DMS114 treated with DMSO at 0.1 percent for 48 hours (cell line): ENCODE results near the gene RPL27A.

Source experiments
- DNase-seq: peaks from one replicate; lab custom pipeline; 2025; ENCODE audit not compliant: unreplicated experiment; lab: John Stamatoyannopoulos, UW

The RPL27A gene

DNA sequence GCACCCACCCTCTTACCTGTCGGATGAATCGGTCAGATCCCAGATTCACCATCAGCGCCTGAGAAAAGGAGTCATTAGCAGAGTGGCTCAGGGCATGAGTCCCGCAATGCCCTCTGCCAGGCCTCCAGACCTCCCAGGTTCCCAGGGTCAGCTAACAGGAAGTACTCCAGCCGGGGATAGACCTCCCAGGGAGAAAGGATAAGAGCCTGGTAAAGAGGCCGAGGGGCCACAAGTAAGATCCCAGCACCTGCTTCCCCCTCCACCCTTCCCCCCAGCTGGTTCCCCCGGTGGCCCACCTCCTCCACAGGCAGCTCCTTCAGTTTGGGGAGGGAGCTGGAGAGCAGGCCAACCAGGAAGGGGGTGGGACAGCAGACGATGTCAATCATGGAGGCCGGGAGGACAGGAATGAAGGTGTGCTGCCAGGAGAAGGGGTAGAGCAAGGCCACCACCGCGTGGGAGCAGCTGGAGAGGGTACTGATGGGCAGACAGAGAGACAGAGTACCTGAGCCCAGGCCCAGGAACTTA lies 16.4 kb downstream of the RPL27A start:
- no peak for DNase-seq

DNA sequence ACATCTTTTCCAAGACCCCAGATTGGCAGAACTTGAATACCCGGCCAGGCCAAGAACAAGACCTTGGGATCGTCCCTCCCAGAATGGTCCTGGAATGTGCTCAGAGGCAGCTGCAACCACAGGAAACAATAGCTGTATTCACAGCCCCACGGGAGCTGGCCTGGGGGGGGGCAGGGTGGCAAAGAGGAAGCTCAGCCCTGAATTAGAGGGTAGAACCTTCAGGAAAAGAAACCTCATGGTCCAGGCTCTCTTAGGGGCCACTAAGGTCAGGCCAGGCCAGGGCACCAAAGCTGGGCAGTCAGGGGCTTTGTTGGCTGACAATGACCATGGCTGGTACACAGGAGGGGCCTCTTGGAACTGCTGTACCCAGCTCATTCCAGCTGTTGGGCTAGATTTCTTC lies 17.3 kb downstream of the RPL27A start:
- DNase-seq: no peak

DNA sequence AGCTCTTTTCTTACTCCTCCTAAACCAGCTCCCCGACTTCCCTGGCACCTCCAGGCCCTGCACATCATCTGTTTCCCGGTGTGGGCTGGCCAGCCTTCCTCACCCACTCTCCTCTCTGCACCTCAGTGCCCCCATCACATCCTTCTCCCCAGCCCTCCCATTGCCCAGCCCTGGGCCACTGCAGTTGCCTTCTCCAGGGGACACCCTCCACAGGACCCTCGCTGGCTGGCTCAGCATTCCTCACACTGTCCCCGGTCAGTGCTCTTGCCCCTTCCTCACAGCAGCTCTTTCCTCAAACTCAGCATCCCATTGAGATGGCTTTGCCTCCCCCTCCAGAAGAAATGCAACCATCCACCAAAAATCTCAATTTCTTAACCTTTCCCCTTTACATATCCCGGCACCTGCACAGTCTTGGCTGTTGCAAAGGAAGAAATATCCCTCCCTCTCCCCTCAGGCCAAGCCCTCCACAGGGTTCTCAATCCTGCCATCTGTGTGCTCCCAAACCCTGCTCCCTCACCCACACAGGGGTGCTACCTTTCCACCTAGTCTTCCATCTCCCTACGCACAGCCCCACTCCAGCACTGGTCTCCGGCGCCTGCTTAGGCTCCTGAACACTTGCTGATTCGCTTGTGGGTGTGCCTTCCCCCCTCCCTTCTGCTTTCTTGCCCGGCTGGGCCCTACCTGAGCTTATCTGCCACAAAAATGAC lies 19.5 kb downstream of the RPL27A start:
- DNase-seq: no peak

DNA sequence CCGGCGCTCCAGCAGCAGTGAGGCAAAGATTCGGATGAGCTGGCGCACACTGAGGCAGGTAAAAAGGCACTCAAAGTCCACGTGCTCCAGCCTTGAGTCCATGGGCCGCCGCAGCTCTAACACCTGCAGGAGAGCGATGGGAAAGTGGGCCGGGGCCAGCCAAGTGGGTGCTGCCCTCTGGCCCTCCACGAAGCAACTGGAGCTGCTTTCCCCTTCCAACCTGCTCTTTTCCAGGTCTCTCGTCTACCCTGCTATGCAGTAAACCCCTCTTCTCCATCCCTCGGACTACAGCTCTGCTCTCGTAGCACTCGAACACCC lies 20.0 kb downstream of the RPL27A start:
- no peak for DNase-seq

DNA sequence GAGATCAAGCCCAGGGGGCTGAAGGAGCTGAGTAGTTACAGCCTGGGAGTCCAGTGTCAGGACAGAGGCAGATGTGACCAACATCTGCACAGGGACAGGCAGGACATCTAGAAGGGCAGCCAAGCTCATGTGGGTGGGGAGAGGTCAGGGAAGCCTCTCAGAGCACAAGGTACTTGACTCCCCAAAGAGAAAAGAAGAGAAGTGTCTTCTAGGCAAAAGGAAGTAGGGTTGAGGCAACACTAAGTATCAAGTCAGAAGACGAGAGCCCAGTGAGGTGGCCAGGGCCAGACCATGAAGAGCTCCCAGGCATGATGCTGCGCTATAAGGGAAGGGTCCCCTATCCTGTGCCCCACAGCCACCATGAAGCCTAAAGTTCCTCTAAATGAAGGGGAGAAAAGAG lies 21.5 kb downstream of the RPL27A start:
- no peak for DNase-seq

DNA sequence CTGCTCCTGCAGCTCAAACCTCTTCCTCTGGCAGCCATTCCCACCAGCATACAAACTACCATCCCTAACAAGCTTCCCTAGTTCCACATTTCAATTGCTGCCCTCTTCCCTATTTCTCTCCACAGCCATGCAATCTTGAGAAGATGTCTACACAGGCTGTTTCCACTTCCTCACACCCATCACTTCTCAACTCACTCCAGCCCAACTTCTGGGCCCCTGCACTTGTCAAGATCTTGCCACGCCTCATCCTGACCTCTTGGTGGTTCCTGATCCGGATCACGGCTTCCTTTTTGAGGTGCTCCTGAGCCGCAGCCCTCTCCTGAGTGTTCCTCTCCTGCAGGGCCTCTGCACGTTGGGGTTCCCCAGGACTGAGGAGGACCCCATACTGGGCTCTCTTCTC lies 22.6 kb downstream of the RPL27A start:
- DNase-seq: no peak

DNA sequence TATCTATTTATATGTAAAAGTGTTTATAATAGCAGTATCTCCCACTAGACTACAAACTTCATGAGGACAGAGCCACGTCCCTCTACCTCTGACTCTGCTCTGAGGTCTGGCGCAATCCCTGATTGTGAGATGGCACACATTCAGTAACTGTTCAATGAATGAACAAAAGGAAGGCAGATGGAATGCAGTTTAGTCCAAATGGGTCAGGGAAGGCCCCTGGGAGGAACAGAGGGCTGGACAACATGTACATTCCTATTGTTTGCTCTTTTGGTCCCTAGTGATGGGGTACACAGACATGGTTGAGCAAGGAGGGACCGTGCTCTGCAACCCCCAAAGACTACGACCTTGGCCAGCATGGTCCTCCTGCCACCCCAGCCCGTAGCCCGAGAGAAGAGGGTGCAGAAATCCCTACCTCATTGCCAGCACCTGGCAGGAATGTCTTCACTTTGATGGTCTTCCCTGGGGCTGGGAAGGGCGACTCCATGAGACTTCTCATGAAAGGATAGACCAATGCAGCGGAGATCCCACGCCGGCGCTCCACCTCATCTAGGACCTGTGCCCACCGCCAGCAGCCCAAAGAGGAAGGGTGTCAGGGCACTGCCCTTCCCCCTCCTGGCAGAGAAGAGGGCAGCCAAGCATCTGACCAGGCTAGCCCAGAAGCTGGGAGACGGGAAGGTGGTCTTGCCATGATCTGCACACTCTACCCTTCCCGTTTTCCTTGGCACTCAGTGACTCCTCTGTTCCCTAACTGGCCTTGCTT lies 24.3 kb downstream of the RPL27A start:
- DNase-seq: no peak

DNA sequence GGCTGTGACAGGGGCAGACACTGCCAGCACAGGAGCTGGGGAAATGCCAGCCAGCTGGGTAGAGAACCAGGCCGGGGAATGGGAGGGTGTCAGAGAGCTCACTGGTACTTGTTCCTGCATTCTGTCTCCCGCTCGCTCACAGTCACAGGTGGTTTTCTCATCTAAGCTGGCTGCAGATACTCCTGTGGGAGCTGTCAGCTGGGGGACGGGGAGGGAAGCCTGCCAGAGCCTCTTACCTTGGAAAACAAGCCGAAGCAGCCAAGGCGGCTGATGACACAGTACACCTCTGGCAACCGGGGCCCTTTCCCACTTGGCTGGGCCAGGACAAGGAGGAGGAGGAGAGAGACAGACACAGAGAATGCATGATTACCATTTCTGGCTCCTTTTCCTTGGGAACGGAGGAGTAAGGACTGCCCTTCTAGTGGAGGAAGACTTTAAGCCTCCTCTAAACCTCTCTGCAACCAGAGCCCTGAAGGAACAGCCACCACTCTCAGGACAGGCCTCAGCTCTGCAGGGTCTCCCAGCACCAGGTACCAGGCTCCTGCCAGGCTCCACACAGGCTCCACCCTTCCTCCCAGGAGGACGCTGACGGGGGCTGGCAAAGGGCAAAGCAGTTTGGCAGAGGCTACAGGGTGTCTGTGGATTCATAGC lies 25.1 kb downstream of the RPL27A start:
- no peak for DNase-seq

DNA sequence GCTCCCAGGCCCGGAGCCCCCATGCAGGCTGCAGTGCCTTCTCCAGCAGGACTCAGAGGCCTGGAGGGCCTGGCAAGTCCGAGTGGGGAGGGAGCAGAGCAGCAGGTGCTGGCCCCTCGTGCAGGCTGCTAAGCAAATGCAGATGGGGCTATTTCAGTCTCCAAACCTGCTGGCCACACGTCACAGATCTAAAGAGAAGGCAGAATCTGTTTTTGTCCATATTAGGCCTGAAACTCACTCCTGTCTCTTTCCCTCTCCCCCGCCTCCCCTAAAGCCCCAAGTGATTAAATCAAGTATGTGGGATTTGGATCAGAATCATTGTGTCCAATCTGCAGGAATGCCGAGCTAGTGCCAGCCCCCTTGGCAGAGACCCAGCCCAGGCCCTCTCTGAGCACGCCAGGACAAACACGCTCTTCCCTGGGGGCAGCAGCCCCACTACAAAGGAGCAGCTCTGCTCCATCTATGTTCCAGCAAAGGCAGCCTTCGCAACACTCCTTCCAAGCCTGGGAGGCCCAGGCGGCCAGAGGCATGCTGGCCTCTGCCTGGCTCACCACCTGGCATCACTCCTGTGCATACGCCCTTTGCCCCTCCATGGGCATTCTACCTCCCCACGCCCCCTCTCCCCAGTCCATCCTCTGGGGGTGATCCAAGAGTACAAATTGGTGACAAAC lies 26.5 kb downstream of the RPL27A start:
- DNase-seq: no peak

DNA sequence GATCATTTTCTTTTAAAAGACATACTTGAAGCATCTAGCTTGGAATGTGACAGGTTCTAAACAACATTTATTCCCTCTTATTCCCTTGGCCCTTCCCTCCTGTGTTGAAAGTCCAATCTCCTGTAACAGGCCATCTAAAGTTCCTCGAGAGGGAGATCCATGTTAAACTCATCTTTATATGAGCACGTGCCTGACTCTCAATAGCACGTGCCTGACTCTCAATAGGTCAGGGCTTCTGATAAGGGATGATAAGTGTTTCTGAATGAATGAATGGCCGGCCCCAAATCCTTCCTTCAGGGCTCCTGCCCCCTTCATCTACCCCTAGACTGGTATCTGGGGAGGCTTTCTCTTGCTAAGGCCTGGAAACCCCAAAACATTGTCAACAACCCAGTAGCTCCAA lies 27.2 kb downstream of the RPL27A start:
- DNase-seq: no peak

DNA sequence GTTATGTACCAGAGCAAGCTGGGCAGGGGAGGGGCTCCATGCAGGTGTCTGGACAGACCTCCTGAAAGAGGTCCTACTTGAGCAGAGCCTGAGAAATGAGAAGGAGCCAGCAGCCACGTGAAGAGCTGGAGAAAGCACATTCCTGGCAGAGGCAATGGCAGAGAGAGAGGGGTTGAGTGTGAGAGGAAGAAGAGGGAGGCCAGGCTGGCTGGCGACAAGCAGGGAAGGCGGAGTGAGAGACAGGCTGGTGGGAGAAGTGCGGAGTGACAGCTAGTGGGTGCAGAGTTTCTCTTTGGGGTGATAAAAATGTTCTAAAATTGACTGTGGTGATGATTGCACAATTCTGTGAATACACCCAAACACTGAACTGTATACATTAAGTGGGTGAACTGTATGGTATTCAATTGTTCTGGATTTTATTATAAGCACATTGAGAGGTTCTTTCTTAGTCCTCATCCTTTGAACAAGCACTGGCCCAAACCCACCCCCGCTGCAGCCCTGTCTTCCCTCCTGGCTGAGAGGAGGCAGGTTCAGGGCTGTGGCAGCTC lies 29.4 kb downstream of the RPL27A start:
- DNase-seq: no peak

DNA sequence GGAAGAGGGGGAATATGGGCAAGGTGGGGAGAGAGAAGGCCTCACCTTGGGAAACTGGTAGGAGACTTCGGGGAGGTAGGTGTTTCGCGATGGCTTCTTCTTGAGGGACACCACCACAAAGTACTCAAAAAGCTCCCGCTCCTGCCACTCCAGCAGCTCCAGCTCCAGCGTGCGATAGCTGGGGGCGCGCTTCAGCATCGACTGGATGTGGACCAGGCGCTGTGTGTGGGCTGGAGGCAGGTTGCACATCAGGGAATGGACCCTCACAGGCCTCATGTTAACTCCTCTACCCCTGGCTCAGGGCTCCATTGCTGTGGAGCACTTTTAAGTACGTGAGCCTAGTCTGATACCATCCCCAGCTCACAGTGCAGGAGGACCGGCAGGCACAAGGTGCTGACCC lies 29.9 kb downstream of the RPL27A start:
- no peak for DNase-seq

DNA sequence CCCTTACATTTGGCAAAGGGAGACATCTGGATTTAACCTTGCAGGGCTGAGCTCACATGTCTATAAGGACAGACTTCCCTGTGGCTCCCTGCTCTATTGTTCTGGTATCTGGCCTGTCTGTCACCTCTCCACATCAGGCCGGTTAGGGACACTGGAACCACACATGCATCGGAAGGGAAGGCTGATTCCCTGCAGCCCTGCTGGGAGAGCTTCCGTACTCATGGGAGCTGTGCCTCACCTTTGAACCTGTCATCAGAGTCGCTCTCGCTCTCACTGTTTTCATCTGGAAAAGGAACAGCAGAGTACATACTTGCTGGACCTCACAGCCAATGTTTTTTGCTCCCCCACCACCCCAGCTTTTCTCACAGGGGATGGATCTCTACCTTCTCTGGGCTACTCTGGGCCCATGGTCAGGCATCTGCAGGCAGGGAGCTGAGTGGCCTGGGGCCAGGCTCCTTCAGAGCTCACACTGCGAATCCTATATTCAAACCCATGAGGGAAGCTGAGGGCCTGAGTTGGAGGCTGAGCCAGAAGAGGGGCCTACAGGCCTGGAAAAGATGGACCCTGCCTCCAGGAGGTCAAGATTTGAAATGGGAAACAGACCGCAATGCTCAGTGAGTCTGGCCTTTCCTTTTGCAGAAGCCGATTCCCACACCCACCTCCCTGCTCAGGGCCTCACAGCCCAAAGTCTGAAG lies 31.3 kb downstream of the RPL27A start:
- no peak for DNase-seq

DNA sequence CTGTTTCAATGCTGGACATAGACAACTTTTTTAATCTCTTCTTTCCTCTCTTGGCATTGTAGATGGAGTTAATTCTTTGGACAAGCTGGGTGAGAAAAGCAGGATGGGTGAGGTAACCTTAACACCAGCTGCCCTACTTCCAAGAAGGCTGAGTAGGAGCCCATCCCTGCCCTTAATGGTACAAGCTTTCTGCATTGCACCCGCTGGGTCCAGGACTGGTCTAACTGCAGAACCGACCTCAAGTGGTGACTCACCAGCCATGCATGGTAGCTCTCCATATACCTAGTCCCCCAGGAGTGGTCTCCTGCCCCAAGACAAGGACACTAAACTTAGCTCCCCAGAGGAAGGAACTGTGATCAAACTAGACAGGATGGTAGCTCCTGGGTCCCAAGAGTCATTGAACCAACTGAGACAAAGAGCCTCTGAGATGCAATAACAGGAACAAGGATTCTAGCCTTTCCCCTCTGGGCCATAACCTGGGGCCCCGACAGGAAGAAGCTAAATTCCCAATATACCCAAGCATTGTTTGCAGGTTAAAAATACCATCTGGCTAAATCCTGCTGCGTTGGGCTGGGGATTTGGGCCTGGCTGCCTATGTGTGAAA lies 32.1 kb downstream of the RPL27A start:
- DNase-seq: no peak

DNA sequence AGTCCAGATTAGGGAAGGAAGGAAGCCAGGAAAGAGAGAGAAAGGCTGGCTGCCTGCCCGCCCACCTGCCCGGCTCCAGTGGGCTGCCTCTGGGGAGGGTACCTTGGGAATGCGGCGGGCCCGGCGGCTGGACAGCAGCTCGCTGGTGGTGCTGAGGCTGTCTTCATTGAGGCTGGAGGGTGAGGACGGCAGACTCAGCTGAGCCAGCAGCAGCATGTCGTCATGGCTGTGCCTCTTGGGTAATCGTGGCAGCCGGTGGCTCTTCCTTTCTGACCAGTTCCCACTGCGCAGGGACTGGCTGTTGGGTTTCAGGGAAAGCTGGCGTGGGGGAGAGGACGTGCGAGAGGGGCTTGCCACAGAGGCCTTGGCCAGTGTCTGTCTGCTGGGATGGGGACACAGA lies 32.9 kb downstream of the RPL27A start:
- DNase-seq: no peak

DNA sequence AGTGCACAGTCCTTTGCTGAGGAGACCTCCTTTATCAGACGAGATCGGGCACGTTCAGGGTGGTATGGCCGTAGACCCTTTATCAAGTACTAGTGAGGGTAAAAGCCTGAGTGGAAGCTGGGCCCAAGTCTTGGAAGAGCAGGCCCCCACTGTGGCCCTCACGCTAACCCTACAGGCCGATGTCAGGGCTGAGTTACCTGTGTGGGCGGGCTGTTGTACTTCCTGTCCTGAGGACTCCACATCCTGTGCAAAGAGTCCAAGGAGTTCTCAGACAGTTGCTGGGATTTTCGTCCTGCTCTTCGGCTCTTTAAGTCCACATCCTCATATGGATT lies 34.9 kb downstream of the RPL27A start:
- no peak for DNase-seq

DNA sequence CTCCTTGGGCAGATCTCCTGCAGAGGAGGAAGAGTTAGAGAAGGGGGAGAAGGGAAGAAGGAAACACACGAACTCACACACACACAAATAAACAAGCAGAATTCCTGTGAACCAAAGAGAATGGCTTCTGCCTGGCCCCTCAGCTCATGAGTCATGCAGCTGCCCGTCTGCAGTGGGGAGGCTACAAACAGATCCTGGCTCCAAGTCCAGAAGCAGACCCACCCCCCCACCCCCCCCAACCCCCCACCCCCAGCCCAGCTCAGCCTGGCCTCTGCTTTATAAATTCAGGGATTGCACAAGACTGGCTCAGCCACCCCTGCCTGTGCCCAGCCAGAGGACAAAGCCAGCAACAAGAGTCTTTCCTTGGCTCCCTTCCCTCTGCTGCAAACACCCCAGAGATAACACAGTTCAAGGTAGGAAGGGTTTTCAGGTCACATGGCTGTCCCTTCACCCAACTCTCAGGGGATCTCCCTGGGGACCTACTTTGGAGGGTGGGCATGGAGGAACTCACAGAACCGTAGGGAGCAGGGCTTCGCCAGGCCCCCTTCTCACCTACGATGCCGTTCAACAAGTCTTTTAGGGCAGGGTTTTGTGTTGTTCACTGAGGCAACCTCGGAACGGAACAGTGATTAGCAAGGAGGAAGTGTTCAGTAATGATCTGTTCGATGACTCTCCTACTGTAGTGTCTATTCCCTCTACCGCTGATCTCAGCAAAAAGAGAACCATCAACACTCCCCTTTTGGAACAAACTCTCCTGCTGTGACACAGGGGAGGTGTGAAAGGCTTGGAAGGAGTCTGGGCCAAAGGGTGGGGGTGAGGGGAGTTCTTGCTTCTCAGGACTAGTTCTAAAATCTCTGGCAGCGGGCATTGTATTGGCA lies 35.5 kb downstream of the RPL27A start:
- no peak for DNase-seq

DNA sequence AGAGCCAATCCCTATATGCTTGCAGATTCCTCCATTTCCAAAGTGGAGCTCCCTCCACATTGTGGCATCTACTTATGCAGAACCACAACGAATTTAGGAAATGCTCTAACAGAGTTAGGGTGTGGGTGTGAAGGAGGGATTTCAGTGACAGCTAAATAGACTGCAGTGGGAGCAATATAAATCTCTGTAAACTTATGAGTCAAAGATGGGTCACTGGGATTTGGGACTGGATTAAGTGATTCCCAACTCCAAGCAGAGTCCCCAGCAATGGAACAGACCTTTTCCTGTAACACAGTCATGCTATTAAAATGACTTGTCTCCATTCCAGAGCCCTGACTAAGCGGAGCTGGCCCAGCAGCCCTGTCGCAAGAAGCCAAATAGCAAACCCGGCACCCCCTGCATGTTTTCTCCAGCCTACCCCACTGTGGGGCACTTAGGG lies 36.6 kb downstream of the RPL27A start:
- DNase-seq: no peak

DNA sequence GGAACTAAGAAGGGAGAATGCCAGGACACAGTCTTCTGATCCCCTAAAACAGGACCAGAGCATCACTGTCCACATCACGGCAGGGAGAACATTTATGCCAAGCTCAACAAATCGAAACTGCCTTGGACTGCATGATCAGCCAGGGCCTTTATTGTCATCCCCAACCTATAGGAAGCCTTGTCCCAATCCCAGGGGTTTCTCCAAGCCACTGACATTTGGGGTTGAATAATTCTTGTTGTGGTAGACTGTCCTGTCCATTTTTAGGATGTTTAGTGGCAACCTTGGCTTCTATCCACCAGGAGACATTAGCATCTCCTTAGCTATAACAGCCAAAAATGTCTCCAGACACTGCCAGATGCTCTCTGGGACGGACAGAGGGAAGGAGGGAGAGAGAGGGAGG lies 37.1 kb downstream of the RPL27A start:
- DNase-seq: no peak
